GM23338 (cell line): ENCODE results near the gene ATP9A. TPM values are rescaled to one million over a fixed set of nuclear protein-coding genes. Genes with fewer than 3 reads are reported as not detected.

Source experiments
- ATAC-seq: fragments of 200-7000 bp; cut with Tn5 transposase; 3 replicates; pipeline ENCODE4 v1.9.1; 2020
- DNase-seq: peaks from one replicate; pipeline ENCODE4 v3.0.0-alpha.2; 2015; ENCODE audit warnings: low spot score
- H2AFZ ChIP-seq: fragments of 200-600 bp; sonication (generic); 2 replicates; pipeline ENCODE4 v1.8.0; 2016; ENCODE audit warnings: antibody characterized with exemption, mild to moderate bottlenecking, moderate library complexity
- H3F3A ChIP-seq: fragments of 200-600 bp; sonication (generic); replicated peaks from 2 replicates; pipeline ENCODE4 v1.8.0; 2017; ENCODE audit warnings: antibody characterized with exemption, mixed run types, low read depth
- H3K27ac ChIP-seq: fragments of 200-600 bp; sonication (generic); 2 replicates; pipeline ENCODE4 v1.6.1; 2016; ENCODE audit warnings: low read depth
- H3K27me3 ChIP-seq: fragments of 200-600 bp; sonication (generic); 2 replicates; pipeline ENCODE4 v1.8.0; 2016; ENCODE audit warnings: mild to moderate bottlenecking, mixed run types, moderate library complexity; ENCODE audit not compliant: insufficient read depth
- H3K36me3 ChIP-seq: fragments of 200-600 bp; sonication (generic); 2 replicates; pipeline ENCODE4 v1.8.0; 2016; ENCODE audit warnings: mild to moderate bottlenecking; ENCODE audit not compliant: insufficient read depth
- H3K4me1 ChIP-seq: fragments of 200-600 bp; sonication (generic); 2 replicates; pipeline ENCODE4 v1.8.0; 2016; ENCODE audit warnings: mild to moderate bottlenecking, moderate library complexity; ENCODE audit not compliant: insufficient read depth
- H3K4me2 ChIP-seq: fragments of 200-600 bp; sonication (generic); 2 replicates; pipeline ENCODE4 v1.7.1; 2017; ENCODE audit warnings: mixed run types
- H3K4me3 ChIP-seq: fragments of 200-600 bp; sonication (generic); 2 replicates; pipeline ENCODE4 v1.6.1; 2016; ENCODE audit warnings: mixed run types
- H3K79me2 ChIP-seq: fragments of 200-600 bp; sonication (generic); replicated peaks from 2 replicates; pipeline ENCODE4 v1.8.0; 2017; ENCODE audit warnings: mild to moderate bottlenecking; ENCODE audit not compliant: insufficient read depth
- H3K9me2 ChIP-seq: fragments of 200-600 bp; sonication (generic); 2 replicates; pipeline ENCODE4 v1.8.0; 2017; ENCODE audit not compliant: insufficient read depth
- H4K20me1 ChIP-seq: fragments of 200-600 bp; sonication (generic); replicated peaks from 2 replicates; pipeline ENCODE4 v1.8.0; 2017; ENCODE audit warnings: mild to moderate bottlenecking; ENCODE audit not compliant: insufficient read depth
- H3K27ac Mint-ChIP-seq: 2 replicates; pipeline ENCODE4 v1.8.0; 2020; ENCODE audit warnings: inconsistent platforms, mild to moderate bottlenecking, moderate library complexity, mixed read lengths
- H3K27me3 Mint-ChIP-seq: 3 replicates; pipeline ENCODE4 v1.8.0; 2022; ENCODE audit warnings: low read depth, mild to moderate bottlenecking, moderate library complexity, mixed read lengths, inconsistent platforms; ENCODE audit not compliant: insufficient read depth, poor library complexity
- H3K36me3 Mint-ChIP-seq: 3 replicates; pipeline ENCODE4 v1.8.0; 2021; ENCODE audit warnings: low read depth, mild to moderate bottlenecking, inconsistent platforms, moderate library complexity, mixed read lengths
- H3K4me1 Mint-ChIP-seq: 3 replicates; pipeline ENCODE4 v1.8.0; 2020; ENCODE audit warnings: mild to moderate bottlenecking, inconsistent platforms, mixed read lengths
- H3K4me3 Mint-ChIP-seq: 3 replicates; pipeline ENCODE4 v1.8.0; 2021; ENCODE audit warnings: moderate library complexity, mild to moderate bottlenecking, inconsistent platforms, mixed read lengths
- H3K9me3 Mint-ChIP-seq: 3 replicates; pipeline ENCODE4 v1.8.0; 2020; ENCODE audit warnings: moderate library complexity, mild to moderate bottlenecking, inconsistent platforms, mixed read lengths
- CREB1 ChIP-seq: fragments of 250-450 bp; sonication (Bioruptor Pico); IDR thresholded peaks from 2 replicates; pipeline ENCODE4 v1.5.0; 2020; ENCODE audit warnings: low read depth, mild to moderate bottlenecking, moderate library complexity
- EZH2 ChIP-seq: fragments of 200-600 bp; sonication (generic); IDR thresholded peaks from one replicate; pipeline ENCODE4 v1.8.0; 2017; ENCODE audit warnings: antibody characterized with exemption, mild to moderate bottlenecking, low read depth; ENCODE audit not compliant: unreplicated experiment
- EZH2phosphoT487 ChIP-seq: fragments of 200-600 bp; sonication (generic); IDR thresholded peaks from one replicate; pipeline ENCODE4 v1.8.1; 2018; ENCODE audit warnings: antibody characterized with exemption; ENCODE audit not compliant: unreplicated experiment
- JUNB ChIP-seq: IDR thresholded peaks from one replicate; pipeline ENCODE4 v1.6.1; 2016; ENCODE audit warnings: antibody characterized with exemption; ENCODE audit not compliant: unreplicated experiment
- NANOG ChIP-seq: IDR thresholded peaks from 2 replicates; pipeline ENCODE4 v1.6.1; 2016; ENCODE audit warnings: antibody characterized with exemption, borderline replicate concordance
- POLR2AphosphoS5 ChIP-seq: IDR thresholded peaks from 2 replicates; pipeline ENCODE4 v1.6.1; 2016; ENCODE audit warnings: antibody characterized with exemption, low read depth
- REST ChIP-seq: IDR thresholded peaks from one replicate; pipeline ENCODE4 v1.6.1; 2018; ENCODE audit warnings: antibody characterized with exemption; ENCODE audit not compliant: unreplicated experiment
- STAT1 ChIP-seq: IDR thresholded peaks from one replicate; pipeline ENCODE4 v1.6.1; 2016; ENCODE audit warnings: antibody characterized with exemption; ENCODE audit not compliant: unreplicated experiment
- ZNF114 ChIP-seq: fragments of 250-450 bp; sonication (Bioruptor Pico); IDR thresholded peaks from 2 replicates; pipeline ENCODE4 v1.5.0; 2020; ENCODE audit warnings: mild to moderate bottlenecking, moderate library complexity
- ZNF331 ChIP-seq: fragments of 250-450 bp; sonication (Bioruptor Pico); IDR thresholded peaks from 2 replicates; pipeline ENCODE4 v1.5.0; 2020; ENCODE audit warnings: low read depth, mild to moderate bottlenecking, moderate library complexity
- polyA plus RNA-seq: library from polyadenylated mRNA; unstranded; fragments of >200 nt; fragmentation: Nextera tagmentation; extraction: Ambion mirVana; gene quantifications from 2 replicates; pipeline ENCODE4 v1.2.1, GENCODE V29; 2016
- total RNA-seq: library from RNA; depleted of rRNA; stranded (reverse); fragments of >200 nt; shearing (Covaris generic); gene quantifications from 2 replicates; pipeline ENCODE4 v1.2.3, GENCODE V29; 2014
- TF ChIP-seq, protein P1 (sequence below), 2 experiments: fragments of 200-600 bp in 1 of 2; sonication (generic) in 1 of 2; conservative IDR thresholded peaks; 2 replicates each; pipeline versions ENCODE4 v1.5.1 to v1.6.1; 2016 to 2017; ENCODE audit warnings: antibody characterized with exemption in 2 of 2, low read depth in 2 of 2, mild to moderate bottlenecking in 2 of 2, moderate library complexity in 1 of 2
- TF ChIP-seq, protein P2 (sequence below): fragments of 250-450 bp; sonication (Bioruptor Pico); IDR thresholded peaks from 2 replicates; pipeline ENCODE4 v1.5.0; 2020; ENCODE audit warnings: mild to moderate bottlenecking, moderate library complexity
- TF ChIP-seq, protein P3 (sequence below): IDR thresholded peaks from 2 replicates; pipeline ENCODE4 v1.6.1; 2016; ENCODE audit warnings: antibody characterized with exemption

ATP9A gene
- total and polyA plus RNA-seq, 2 experiments from 2014 or later: 0.94 to 5.9 TPM

DNA sequence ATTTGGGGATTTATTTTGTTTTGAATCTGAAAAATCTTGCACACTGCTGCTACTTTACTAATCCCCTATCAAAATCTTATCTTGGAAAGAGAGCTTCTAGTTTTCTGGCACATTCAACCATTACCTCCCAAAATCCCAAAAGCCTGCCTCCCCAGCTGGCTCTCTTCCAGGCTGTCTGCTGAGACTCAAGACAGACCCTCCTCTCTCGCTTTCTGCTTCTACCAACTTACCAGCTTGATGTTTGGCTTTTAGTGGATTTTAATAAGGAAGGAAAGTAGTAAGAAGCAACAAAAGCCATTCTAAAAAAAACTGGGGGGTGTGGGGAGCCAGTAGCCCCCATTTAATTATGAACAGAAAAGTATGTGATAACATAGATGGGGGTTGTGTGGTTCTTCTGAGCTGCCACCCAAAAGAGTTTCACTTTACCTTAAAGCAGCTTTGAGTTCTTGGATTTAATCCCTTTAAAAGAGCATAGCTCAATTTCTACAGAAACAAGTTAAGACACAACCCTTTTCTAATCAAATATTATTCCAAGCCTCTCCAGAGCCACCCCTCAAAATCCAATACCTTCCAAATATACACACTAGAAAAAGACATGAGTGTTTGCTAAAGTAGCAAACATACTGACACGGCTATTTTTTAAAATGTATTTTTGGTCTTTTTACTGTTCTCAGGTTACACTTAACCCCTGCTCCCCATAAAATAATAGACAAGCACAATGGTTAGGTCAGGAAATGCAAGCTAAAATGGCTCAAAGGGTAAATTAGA, 71.7 kb downstream of the ATP9A start:
- Histone ChIP-seq H2AFZ (0 out of 2 replicates have a peak overlapping the region, but pooled peaks have one; percentile 3), H3K27ac (peak overlapping the region; percentile 34), H3K27me3 (no peaks in the 10 kb centered on the region), H3K4me1 (peaks cover 30% of the 10 kb centered on the region), H3K9me2 (no peaks in the 10 kb centered on the region), H3K4me2 (peak overlapping the region; percentile 53), H3K4me3 (no peak overlapping the region), H4K20me1 (no peaks in the 10 kb centered on the region), H3K79me2 (no peaks in the 10 kb centered on the region), H3K36me3 (no peaks in the 10 kb centered on the region), H3F3A (no peaks in the 10 kb centered on the region)
- ATAC-seq: peak; percentile 42
- H3K27ac Mint-ChIP-seq: peak overlapping the region; percentile 94
- H3K36me3 Mint-ChIP-seq: peaks cover under 1% of the 10 kb centered on the region; the same call in 1 of the 3 replicates
- TF ChIP-seq ZNF114 (CRISPR knock-in tag): no peak
- no peak for TF ChIP-seq ZNF331 (CRISPR knock-in tag)
- TF ChIP-seq STAT1: no peak
- TF ChIP-seq JUNB: no peak
- no peak for TF ChIP-seq NANOG
- no peak for TF ChIP-seq REST
- TF ChIP-seq, protein P1, sequence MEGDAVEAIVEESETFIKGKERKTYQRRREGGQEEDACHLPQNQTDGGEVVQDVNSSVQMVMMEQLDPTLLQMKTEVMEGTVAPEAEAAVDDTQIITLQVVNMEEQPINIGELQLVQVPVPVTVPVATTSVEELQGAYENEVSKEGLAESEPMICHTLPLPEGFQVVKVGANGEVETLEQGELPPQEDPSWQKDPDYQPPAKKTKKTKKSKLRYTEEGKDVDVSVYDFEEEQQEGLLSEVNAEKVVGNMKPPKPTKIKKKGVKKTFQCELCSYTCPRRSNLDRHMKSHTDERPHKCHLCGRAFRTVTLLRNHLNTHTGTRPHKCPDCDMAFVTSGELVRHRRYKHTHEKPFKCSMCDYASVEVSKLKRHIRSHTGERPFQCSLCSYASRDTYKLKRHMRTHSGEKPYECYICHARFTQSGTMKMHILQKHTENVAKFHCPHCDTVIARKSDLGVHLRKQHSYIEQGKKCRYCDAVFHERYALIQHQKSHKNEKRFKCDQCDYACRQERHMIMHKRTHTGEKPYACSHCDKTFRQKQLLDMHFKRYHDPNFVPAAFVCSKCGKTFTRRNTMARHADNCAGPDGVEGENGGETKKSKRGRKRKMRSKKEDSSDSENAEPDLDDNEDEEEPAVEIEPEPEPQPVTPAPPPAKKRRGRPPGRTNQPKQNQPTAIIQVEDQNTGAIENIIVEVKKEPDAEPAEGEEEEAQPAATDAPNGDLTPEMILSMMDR (conservative IDR thresholded peaks at IDR 0.05; ENCODE audit: low read depth in 2 of 2): no peak
- TF ChIP-seq EZH2: no peak
- no peak for TF ChIP-seq CREB1 (CRISPR knock-in tag)
- TF ChIP-seq, protein P2, sequence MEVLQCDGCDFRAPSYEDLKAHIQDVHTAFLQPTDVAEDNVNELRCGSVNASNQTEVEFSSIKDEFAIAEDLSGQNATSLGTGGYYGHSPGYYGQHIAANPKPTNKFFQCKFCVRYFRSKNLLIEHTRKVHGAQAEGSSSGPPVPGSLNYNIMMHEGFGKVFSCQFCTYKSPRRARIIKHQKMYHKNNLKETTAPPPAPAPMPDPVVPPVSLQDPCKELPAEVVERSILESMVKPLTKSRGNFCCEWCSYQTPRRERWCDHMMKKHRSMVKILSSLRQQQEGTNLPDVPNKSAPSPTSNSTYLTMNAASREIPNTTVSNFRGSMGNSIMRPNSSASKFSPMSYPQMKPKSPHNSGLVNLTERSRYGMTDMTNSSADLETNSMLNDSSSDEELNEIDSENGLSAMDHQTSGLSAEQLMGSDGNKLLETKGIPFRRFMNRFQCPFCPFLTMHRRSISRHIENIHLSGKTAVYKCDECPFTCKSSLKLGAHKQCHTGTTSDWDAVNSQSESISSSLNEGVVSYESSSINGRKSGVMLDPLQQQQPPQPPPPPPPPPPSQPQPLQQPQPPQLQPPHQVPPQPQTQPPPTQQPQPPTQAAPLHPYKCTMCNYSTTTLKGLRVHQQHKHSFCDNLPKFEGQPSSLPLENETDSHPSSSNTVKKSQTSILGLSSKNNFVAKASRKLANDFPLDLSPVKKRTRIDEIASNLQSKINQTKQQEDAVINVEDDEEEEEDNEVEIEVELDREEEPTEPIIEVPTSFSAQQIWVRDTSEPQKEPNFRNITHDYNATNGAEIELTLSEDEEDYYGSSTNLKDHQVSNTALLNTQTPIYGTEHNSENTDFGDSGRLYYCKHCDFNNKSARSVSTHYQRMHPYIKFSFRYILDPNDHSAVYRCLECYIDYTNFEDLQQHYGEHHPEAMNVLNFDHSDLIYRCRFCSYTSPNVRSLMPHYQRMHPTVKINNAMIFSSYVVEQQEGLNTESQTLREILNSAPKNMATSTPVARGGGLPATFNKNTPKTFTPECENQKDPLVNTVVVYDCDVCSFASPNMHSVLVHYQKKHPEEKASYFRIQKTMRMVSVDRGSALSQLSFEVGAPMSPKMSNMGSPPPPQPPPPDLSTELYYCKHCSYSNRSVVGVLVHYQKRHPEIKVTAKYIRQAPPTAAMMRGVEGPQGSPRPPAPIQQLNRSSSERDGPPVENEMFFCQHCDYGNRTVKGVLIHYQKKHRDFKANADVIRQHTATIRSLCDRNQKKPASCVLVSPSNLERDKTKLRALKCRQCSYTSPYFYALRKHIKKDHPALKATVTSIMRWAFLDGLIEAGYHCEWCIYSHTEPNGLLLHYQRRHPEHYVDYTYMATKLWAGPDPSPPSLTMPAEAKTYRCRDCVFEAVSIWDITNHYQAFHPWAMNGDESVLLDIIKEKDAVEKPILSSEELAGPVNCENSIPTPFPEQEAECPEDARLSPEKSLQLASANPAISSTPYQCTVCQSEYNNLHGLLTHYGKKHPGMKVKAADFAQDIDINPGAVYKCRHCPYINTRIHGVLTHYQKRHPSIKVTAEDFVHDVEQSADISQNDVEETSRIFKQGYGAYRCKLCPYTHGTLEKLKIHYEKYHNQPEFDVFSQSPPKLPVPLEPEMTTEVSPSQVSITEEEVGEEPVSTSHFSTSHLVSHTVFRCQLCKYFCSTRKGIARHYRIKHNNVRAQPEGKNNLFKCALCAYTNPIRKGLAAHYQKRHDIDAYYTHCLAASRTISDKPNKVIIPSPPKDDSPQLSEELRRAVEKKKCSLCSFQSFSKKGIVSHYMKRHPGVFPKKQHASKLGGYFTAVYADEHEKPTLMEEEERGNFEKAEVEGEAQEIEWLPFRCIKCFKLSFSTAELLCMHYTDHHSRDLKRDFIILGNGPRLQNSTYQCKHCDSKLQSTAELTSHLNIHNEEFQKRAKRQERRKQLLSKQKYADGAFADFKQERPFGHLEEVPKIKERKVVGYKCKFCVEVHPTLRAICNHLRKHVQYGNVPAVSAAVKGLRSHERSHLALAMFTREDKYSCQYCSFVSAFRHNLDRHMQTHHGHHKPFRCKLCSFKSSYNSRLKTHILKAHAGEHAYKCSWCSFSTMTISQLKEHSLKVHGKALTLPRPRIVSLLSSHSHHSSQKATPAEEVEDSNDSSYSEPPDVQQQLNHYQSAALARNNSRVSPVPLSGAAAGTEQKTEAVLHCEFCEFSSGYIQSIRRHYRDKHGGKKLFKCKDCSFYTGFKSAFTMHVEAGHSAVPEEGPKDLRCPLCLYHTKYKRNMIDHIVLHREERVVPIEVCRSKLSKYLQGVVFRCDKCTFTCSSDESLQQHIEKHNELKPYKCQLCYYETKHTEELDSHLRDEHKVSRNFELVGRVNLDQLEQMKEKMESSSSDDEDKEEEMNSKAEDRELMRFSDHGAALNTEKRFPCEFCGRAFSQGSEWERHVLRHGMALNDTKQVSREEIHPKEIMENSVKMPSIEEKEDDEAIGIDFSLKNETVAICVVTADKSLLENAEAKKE: no peak
- TF ChIP-seq, protein P3, sequence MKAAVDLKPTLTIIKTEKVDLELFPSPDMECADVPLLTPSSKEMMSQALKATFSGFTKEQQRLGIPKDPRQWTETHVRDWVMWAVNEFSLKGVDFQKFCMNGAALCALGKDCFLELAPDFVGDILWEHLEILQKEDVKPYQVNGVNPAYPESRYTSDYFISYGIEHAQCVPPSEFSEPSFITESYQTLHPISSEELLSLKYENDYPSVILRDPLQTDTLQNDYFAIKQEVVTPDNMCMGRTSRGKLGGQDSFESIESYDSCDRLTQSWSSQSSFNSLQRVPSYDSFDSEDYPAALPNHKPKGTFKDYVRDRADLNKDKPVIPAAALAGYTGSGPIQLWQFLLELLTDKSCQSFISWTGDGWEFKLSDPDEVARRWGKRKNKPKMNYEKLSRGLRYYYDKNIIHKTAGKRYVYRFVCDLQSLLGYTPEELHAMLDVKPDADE: no peak
- no peak for TF ChIP-seq POLR2AphosphoS5
- no peak for TF ChIP-seq EZH2phosphoT487
- DNase-seq: no peak
- peak overlapping the region; percentile 57 for H3K4me3 Mint-ChIP-seq
- H3K4me1 Mint-ChIP-seq: peaks cover 52% of the 10 kb centered on the region
- peaks cover 7% of the 10 kb centered on the region for H3K27me3 Mint-ChIP-seq
- H3K9me3 Mint-ChIP-seq: no peaks in the 10 kb centered on the region; the same call in 2 of the 3 replicates
